ENCODE data around the gene TARM1. TPM values are rescaled to one million over a fixed set of nuclear protein-coding genes. Genes with fewer than 3 reads are reported as not detected.
A peak's percentile ranks its signal among the peaks of the same experiment; 100 is the strongest.

Gene TARM1
- total RNA-seq: not detected in 3 replicates
- long read RNA-seq: 0 reads

GRCh38 chr19:54081032-54081431 is at the start of gene TARM1:
Gene TARM1 (minus strand): TSS chr19:54081365. CDS start chr19:54081340, 25 bp downstream.
- Mint-ChIP-seq H3K9me3 (ENCODE audit: low read depth) (peaks cover 6% of the 10 kb centered on the region), H3K4me1 (ENCODE audit: low read depth) (no peaks in the 10 kb centered on the region), H3K27ac (ENCODE audit: unreplicated experiment) (no peak within 1 kb of the TSS), H3K4me3 (ENCODE audit: unreplicated experiment) (no peak within 1 kb of the TSS), H3K27me3 (ENCODE audit: low read depth) (no peaks in the 10 kb centered on the region), H3K36me3 (ENCODE audit: low read depth) (peaks cover 1% of the 10 kb centered on the region)
- TF ChIP-seq, protein P1, sequence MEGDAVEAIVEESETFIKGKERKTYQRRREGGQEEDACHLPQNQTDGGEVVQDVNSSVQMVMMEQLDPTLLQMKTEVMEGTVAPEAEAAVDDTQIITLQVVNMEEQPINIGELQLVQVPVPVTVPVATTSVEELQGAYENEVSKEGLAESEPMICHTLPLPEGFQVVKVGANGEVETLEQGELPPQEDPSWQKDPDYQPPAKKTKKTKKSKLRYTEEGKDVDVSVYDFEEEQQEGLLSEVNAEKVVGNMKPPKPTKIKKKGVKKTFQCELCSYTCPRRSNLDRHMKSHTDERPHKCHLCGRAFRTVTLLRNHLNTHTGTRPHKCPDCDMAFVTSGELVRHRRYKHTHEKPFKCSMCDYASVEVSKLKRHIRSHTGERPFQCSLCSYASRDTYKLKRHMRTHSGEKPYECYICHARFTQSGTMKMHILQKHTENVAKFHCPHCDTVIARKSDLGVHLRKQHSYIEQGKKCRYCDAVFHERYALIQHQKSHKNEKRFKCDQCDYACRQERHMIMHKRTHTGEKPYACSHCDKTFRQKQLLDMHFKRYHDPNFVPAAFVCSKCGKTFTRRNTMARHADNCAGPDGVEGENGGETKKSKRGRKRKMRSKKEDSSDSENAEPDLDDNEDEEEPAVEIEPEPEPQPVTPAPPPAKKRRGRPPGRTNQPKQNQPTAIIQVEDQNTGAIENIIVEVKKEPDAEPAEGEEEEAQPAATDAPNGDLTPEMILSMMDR (IDR thresholded peaks at IDR 0.05): no peak
- DNase-seq (ENCODE audit: low spot score): peak; percentile 12

DNA sequence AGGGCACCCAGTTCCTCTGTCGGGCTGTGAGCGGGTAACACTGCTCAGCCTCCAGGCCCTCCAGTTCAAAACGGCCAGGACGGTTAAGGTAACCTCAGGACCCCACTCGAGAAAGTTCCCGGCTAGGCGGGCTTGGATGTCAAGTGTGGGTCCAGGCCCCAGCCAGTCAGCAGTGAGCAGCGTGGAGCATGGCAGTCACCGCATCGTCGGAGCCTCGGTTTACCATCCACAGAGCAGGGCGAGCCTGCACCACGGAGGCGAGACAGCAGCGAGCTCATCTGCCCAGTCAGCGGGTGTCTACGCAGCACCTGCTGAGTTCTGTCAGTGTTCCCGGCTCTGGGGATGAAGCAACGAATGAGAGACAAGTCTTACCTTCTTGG is 48.4 kb upstream of the TARM1 start:
- Mint-ChIP-seq H3K36me3 (ENCODE audit: low read depth) (peaks cover 12% of the 10 kb centered on the region), H3K4me3 (ENCODE audit: unreplicated experiment) (no peak overlapping the region), H3K27ac (ENCODE audit: unreplicated experiment) (no peak overlapping the region), H3K4me1 (ENCODE audit: low read depth) (no peaks in the 10 kb centered on the region), H3K27me3 (ENCODE audit: low read depth) (peaks cover 4% of the 10 kb centered on the region), H3K9me3 (ENCODE audit: low read depth) (no peaks in the 10 kb centered on the region)
- no peak for DNase-seq (ENCODE audit: low spot score)
- TF ChIP-seq, protein P1 (IDR thresholded peaks at IDR 0.05): no peak

DNA sequence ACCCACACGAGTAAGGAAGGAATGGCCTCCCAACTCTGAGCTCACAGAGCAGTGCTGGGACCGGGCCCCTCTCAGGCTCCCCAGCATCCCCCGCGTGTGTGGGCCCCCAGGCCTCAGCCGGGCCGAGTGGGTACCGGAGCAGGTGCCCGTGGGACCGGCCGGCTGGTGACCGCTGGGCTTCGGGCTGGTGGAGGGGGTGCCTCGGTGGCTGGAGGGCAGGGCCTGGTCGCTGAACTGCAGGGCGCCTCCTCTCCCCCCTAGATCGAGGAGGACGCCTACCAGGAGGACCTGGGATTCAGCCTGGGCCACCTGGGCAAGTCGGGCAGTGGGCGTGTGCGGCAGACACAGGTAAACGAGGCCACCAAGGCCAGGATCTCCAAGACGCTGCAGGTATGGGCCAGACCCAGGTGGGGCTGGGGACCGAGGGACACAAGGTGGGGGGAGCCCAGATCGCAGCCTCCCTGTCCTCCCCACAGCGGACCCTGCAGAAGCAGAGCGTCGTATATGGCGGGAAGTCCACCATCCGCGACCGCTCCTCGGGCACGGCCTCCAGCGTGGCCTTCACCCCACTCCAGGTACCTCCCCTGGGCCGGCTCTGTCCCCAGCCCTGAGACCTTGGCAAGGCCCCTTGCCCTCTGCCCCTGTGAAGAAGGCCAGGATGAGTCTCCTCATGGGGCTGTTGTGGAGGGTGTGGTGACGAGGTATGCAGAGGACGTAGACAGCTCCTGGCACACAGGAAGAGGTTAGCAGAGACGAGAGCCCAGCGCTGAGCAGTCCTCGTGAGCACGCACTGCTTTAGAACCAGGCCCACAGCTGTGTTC is 47.8 kb upstream of the TARM1 start:
- Mint-ChIP-seq H3K4me1 (ENCODE audit: low read depth) (no peaks in the 10 kb centered on the region), H3K27me3 (ENCODE audit: low read depth) (no peaks in the 10 kb centered on the region), H3K9me3 (ENCODE audit: low read depth) (no peaks in the 10 kb centered on the region), H3K36me3 (ENCODE audit: low read depth) (peaks cover 14% of the 10 kb centered on the region), H3K27ac (ENCODE audit: unreplicated experiment) (no peak overlapping the region), H3K4me3 (ENCODE audit: unreplicated experiment) (no peak overlapping the region)
- DNase-seq (ENCODE audit: low spot score): no peak
- TF ChIP-seq, protein P1 (IDR thresholded peaks at IDR 0.05): no peak

DNA sequence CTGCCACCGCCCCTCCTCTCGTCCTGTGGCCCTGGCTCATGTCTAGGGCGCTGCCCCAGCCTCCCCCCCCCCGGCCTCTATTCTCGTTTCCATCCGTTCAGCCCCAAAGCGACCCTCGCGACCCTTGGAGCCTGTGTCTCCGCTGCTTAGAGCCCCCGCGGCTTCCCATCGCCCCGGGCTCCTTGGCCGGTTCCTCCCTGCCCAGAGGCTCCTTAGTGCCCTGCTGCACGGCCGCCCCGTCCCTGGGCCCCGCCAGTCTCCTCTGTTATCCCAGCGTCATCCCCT is 47.2 kb upstream of the TARM1 start:
- TF ChIP-seq, protein P1 (IDR thresholded peaks at IDR 0.05): no peak
- Mint-ChIP-seq H3K36me3 (ENCODE audit: low read depth) (peaks cover 17% of the 10 kb centered on the region), H3K9me3 (ENCODE audit: low read depth) (no peaks in the 10 kb centered on the region), H3K27ac (ENCODE audit: unreplicated experiment) (no peak overlapping the region), H3K27me3 (ENCODE audit: low read depth) (no peaks in the 10 kb centered on the region), H3K4me1 (ENCODE audit: low read depth) (no peaks in the 10 kb centered on the region), H3K4me3 (ENCODE audit: unreplicated experiment) (no peak overlapping the region)
- DNase-seq (ENCODE audit: low spot score): no peak

DNA sequence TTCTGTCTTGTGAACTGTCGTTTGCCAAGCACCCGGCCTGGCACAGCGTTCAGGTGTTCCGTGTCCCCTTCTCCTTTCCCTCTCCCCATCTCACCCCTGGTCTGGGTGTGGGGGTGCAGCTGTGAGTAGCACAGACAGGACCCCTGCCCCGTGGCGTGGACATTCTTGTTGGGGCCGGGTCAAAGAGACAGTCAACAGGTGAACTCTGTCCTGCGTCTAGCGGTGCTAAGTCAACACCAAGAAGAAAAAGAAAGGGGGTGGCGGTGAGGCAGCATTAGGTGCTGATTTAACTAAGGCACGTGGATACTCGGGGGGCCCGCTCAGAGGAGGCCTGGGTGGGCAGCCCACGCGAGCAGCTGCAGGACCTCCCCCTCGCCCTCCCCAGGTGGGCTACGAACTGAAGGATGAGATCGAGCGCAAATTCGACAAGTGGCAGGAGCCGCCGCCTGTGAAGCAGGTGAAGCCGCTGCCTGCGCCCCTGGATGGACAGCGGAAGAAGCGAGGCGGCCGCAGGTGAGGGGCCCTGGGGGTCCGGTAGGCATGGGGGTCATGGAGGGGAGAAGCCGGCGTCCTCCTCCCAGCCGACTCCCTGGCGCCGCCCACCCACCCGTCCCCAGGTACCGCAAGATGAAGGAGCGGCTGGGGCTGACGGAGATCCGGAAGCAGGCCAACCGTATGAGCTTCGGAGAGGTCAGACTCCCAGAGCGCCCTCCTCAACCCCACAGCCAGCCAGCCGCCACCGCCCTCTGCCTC is 46.7 kb upstream of the TARM1 start:
- DNase-seq (ENCODE audit: low spot score): no peak
- no peak overlapping the region for H3K4me3 Mint-ChIP-seq (ENCODE audit: unreplicated experiment)
- no peaks in the 10 kb centered on the region for H3K4me1 Mint-ChIP-seq (ENCODE audit: low read depth)
- H3K27me3 Mint-ChIP-seq (ENCODE audit: low read depth): no peaks in the 10 kb centered on the region
- TF ChIP-seq, protein P1 (IDR thresholded peaks at IDR 0.05): no peak
- H3K9me3 Mint-ChIP-seq (ENCODE audit: low read depth): no peaks in the 10 kb centered on the region
- peaks cover 19% of the 10 kb centered on the region for H3K36me3 Mint-ChIP-seq (ENCODE audit: low read depth)
- H3K27ac Mint-ChIP-seq (ENCODE audit: unreplicated experiment): no peak overlapping the region
